Ramos (cell line): Measurements from ENCODE around the gene FAM98A.

ENCODE experiments used
- in situ Hi-C: fragments of 300-500 bp; cut with MboI; formaldehyde crosslinking; loops from one replicate; pipeline ENCODE4 v1.14.3; 2022; ENCODE audit warnings: low sequenced_read_pairs; ENCODE audit not compliant: unreplicated experiment

The FAM98A gene

GRCh38 chr2:33535421-33535820 lies 63.7 kb downstream of the FAM98A start:
- in situ Hi-C loops = no loop called here
